NT2/D1 (cell line): Measurements from ENCODE around the gene SYT1.

Source experiments
- SUZ12 ChIP-seq: IDR thresholded peaks from 2 replicates; pipeline ENCODE4 v1.6.1; 2011; ENCODE audit not compliant: insufficient read length, insufficient read depth; ENCODE audit errors: extremely low read depth
- YY1 ChIP-seq: IDR thresholded peaks from 2 replicates; pipeline ENCODE4 v1.6.1; 2011; ENCODE audit not compliant: insufficient read length, insufficient read depth
- ZNF274 ChIP-seq: IDR thresholded peaks from 2 replicates; pipeline ENCODE4 v1.6.1; 2011; ENCODE audit warnings: mild to moderate bottlenecking, low read depth, low read length

GRCh38 chr12:79317179-79317847, 452.7 kb downstream of the SYT1 start:
- TF ChIP-seq YY1 = no peak
- TF ChIP-seq SUZ12 = no peak
- TF ChIP-seq ZNF274 = no peak
